NCI-H2227 (cell line): ENCODE results near the gene SNAPC5.
"Not testable (repeated sequence)": the region's sequence is repeated elsewhere in the genome, so short reads cannot be mapped to it uniquely, and the experiment has no call there.

Experiments used
- DNase-seq: peaks from one replicate; lab custom pipeline; 2025; ENCODE audit not compliant: unreplicated experiment; lab: John Stamatoyannopoulos, UW

SNAPC5 gene

DNA sequence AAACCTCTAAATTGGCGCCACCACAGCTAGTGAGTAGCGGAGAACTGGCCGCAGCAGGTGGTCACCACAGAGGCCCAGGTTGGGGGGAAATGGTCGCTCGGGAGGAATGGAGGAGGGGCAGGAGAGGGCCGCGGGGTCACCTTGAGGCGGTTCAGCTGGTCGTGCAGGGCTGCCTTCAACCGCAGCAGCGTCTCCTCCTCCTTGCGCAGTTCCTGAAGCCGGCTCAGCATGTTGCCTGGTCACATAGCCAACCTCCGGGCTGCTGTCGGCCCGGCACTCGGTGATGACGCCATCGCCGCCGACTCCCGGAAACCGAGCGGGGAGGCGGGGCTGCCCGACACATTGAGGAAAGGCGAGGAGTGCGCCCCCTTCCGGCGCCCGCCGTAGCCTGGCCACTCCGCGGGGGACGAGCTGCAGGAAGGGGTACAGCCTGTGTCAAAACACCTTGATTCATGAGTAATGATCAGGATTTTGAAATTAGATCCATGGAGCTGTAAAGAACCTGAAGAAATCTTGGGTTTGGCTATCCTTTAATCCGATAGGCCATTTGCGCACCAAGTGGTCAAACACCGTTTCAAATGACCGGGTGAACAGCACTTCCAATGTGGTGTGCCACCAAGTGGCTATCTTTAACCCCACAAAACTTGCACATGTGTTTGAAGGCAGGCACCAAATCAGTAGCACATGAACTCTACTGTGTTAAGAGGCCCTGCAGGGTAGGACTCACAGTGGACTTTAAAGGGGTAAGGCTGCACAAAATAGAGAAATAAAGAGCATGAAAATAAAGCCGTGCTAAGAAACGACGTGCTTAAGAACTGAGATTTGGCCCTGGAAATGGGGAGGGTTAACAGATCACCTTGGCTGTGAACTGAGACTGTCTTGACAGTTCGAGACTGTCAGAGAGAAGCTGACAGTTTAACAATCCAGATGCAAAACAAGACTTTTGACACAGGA lies at the start of gene SNAPC5:
TSS of gene SNAPC5 (minus strand) at position 261 of the 954 bp plus-strand sequence. CDS start at position 230, 31 bp downstream.
- DNase-seq: peak; percentile 96

DNA sequence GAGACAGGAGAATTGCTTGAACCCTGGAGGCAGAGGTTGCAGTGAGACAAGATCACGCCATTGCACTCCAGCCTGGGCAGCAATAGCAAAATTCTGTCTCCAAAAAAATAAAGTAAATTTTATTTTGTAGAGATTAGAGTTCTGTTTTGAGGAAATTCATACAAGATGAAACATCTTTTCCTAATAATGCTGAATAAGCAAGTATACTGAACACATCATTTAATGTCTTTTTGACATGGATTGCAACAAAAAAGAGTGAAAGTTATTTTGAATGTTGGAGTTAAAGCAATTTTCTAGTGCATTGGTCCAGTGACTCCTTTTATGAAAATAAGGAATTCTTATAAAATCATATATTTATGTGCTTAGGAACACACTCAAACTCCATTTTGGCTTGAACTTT lies 47.7 kb upstream of the SNAPC5 start:
- no peak for DNase-seq

GRCh38 chr15:66542896-66543295 lies 45.3 kb upstream of the SNAPC5 start:
- no peak for DNase-seq

DNA sequence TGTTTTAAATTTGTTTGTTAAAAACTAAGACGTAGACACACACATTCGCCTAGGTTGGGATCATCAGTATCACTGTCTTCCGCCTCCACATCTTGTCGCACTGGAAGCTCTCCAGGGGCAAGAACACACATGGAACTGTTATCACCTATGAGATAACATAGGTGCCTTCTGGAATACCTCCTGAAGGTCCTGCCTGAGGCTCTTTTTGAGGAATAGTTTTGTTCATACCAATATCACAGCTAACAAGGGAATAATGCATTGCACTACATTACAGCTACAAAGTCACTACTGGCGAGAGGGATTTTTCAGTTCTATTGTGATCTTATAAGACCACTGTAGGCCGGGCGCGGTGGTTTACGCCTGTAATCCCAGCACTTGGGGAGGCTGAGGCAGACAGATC lies 37.5 kb upstream of the SNAPC5 start:
- DNase-seq: no peak

DNA sequence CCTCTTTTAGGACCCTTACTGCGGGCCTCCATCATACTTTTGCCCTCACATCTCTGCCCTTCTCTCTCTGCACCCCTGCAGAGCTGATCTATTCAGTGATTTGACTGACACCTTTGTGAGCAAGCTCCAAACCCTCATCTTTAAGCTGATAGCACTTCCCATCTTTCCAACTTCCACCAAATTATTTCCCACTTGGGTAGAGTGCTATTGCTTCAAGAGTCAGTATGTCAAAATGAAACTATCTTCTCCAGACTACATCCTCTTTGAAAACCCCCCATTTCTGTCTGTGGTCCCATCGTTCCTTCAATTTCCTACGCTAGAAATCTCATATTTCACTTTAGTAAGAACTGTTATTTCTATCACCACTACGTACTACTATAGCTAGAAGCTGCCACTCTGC lies 27.3 kb upstream of the SNAPC5 start:
- DNase-seq: no peak

GRCh38 chr15:66523926-66524325 lies 26.4 kb upstream of the SNAPC5 start:
- DNase-seq: no peak

GRCh38 chr15:66515901-66516322 lies 18.4 kb upstream of the SNAPC5 start:
- DNase-seq: no peak

- DNase-seq: no peak
These were observed 17.0 kb upstream of the SNAPC5 start for GRCh38 chr15:66514586-66514985.

DNA sequence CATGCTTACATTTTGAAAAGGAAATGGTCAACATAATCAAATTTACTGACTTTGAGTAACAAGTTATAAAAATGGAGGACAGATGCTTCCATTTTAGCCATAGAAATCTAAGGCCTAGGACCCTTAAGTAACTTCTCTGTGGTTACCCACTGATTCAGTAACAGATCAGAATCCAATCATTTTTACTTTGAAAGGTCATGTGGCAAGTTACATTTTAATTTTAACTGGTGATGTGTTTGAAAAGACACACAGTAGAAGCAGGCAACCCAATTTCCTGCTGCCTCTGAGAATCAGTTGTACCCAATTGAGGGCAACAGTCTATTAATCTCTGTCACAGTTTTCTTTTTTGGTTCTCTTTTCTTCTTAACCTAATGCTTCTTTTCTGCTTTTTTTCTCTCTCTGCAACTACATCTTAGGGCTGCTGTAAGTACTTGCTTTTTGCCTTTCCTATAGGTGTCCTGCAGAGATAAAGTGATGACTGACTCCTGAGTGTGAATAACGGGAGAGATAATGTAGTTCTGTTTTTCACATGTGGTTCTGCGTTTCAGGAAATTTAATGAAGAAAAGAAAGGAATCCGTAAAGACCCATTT lies 10.8 kb upstream of the SNAPC5 start:
- no peak for DNase-seq

- DNase-seq: peak; percentile 7
These were observed 8.3 kb upstream of the SNAPC5 start for GRCh38 chr15:66505818-66506217.

DNA sequence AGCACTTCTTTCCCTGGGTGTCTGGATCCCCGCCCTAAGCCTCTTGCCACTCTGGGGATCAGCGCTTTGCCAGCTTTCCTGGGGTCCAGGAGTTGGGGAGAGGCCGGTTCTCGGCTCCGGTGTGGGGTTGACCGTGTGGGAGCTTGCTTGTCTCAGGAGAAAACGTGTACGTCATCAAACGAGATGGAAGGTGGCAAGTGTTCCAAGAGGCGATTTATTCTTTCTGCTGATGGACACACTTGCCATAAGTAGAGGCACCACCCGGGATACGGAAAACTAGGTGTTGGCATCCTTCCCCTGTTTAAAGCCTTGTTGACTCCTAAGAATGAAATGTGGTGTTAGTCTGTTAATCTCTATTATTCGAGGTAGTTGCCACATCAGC lies 7.9 kb upstream of the SNAPC5 start:
- DNase-seq: peak; percentile 75

DNA sequence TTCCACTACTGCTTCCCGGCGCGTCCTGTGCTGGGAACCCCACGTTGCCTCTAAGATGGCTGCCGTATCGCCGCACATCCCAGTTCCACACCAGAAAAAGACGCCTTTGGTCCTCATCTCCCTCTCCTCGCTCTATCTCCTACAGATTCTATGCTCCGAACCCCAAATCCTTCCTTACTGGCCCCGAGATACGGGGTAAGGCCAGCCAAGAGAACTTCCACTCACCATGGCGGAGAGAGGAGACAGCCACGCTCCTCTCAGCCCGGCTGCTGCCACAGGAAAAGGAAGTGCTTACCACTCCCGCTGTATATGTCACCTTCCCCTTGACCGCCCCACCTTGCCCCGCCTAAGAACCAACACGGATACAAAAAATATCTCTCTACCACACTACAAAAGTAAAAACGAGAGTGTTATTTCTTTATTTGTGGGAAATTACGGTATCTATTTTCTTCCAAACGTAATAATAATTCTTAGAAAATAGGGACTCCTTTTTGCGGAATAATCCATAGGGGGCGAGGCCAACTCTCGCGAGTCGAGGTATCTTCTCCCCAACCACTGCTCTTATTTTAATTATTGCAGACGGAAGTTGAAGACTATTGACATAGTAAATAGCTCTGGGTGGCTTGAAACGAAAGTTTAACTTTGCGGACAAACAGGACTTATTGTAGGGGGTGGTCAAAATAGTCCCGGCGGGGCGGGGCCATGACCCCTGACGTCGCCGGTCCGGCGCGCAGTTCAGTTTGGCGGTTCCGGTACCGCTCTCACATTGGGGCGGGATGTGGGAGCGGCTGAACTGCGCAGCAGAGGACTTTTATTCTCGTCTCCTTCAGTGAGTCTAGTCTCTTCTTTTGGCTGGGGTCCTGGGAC lies 7.2 kb upstream of the SNAPC5 start, which contains the start of the genes RPL4 and ZWILCH:
TSS of gene RPL4 (minus strand) at position 293 of the 867 bp plus-strand sequence. CDS start at position 228, 65 bp downstream.
TSS of gene ZWILCH (plus strand) at position 764 of the 867 bp plus-strand sequence. CDS start at position 777, 13 bp downstream.
- peak; percentile 75 for DNase-seq

GRCh38 chr15:66503780-66504562 lies 6.4 kb upstream of the SNAPC5 start:
- DNase-seq: no peak

GRCh38 chr15:66503041-66503648 lies 5.6 kb upstream of the SNAPC5 start:
- not testable (repeated sequence) for DNase-seq

DNA sequence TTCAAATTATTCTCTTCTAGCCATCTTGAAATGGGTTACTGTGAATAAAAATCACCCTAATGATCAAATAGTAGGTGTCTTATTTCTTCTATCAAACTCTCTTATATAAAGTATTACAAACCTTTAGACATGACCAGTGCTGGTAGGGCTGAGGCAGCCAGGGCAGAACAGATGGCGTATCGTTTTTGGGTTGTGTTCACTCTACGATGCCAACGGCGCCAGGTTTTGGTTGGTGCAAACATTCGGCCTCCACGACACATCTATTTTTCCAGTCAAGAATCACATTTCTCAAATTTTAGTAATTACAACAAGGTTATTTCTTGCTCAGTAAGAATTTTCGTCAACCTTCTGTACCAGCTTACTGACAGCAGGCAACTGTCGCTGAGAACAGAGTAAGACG lies 4.9 kb upstream of the SNAPC5 start:
- DNase-seq: no peak

GRCh38 chr15:66500346-66500745 lies 2.8 kb upstream of the SNAPC5 start:
- DNase-seq: not testable (repeated sequence)

GRCh38 chr15:66498501-66499386 lies 1.2 kb upstream of the SNAPC5 start:
- peak; percentile 23 for DNase-seq

DNA sequence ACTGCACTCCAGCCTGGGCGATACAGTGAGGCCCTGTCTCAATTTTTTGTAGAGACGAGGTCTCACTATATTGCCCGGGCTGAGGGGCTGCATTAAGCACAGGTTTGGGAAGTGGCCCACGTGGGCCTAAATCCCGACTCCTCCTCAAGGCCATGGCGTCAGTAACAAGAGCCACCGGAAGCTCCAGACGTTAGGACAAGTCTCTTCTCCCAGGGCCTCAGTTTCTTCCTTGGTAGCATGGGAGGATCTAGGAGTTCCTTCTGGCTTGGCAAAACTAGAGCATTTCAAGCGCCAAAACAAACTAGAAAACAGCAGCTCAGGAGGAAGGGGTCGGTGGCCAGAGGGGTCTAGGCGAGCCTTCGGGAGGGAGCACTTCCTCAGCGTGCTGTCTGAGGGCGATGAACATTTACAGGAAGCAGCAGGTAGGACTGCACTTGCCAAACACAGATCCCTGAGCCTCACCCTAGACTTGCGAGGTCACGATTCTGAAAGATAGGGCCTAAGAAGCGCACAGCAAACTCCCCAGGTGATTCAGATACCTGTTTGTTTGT lies 536 bp downstream of the SNAPC5 start:
- peak; percentile 32 for DNase-seq

DNA sequence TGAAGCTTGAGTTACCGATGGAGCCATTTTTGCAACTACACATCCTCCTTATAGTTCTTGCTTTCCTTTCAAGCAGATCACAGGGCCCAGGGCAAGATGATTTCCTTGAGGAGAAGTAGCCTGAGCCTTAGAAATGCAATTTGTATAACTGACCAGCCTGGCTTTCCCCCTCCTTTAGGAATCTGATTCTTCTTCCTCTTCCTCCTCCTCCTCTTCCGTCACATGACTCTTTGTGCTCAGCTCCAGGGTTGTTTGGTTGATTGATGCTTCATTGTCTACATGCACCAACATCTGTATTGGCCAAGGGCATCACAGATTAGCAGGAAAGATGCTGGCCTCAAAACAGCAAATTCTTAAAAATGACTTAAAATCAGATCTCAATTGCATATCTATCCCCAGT lies 3.3 kb downstream of the SNAPC5 start:
- no peak for DNase-seq
